ENCODE results near the gene CST7.

Gene CST7

GRCh38 chr20:24950836-24951525, 1.9 kb downstream of the CST7 start:
- no peak for DNase-seq (ENCODE audit: low read depth in 2 of 2)

- no peak for DNase-seq (ENCODE audit: low read depth in 2 of 2)
These were observed 2.5 kb downstream of the CST7 start for GRCh38 chr20:24951536-24952083.

- no peak for DNase-seq (ENCODE audit: low read depth in 2 of 2)
These were observed 3.5 kb downstream of the CST7 start for GRCh38 chr20:24952376-24953208.

- no peak for DNase-seq (ENCODE audit: low read depth in 2 of 2)
These were observed 4.1 kb downstream of the CST7 start for GRCh38 chr20:24953209-24953575.

- DNase-seq (ENCODE audit: low read depth in 2 of 2) = no peak
These were observed 4.6 kb downstream of the CST7 start for GRCh38 chr20:24953621-24954133.

GRCh38 chr20:24954151-24954550, 5.1 kb downstream of the CST7 start:
- no peak for DNase-seq (ENCODE audit: low read depth in 2 of 2)

- DNase-seq (ENCODE audit: low read depth in 2 of 2) = no peak
These were observed 5.5 kb downstream of the CST7 start for GRCh38 chr20:24954566-24954965.

GRCh38 chr20:24955045-24955444, 6.0 kb downstream of the CST7 start:
- DNase-seq (ENCODE audit: low read depth in 2 of 2) = no peak

- DNase-seq (ENCODE audit: low read depth in 2 of 2) = no peak
These were observed 7.2 kb downstream of the CST7 start for GRCh38 chr20:24956001-24956841.

GRCh38 chr20:24957326-24958016, 8.4 kb downstream of the CST7 start:
- no peak for DNase-seq (ENCODE audit: low read depth in 2 of 2)

- no peak for DNase-seq (ENCODE audit: low read depth in 2 of 2)
These were observed 9.7 kb downstream of the CST7 start for GRCh38 chr20:24958506-24959385.

- DNase-seq (ENCODE audit: low read depth in 2 of 2) = no peak
These were observed 10.7 kb downstream of the CST7 start for GRCh38 chr20:24959591-24960301.

- no peak for DNase-seq (ENCODE audit: low read depth in 2 of 2)
These were observed 11.3 kb downstream of the CST7 start for GRCh38 chr20:24960302-24960801.

GRCh38 chr20:24960861-24961260, 11.8 kb downstream of the CST7 start:
- DNase-seq (ENCODE audit: low read depth in 2 of 2) = no peak

GRCh38 chr20:24961384-24962181, 12.5 kb downstream of the CST7 start:
- DNase-seq (ENCODE audit: low read depth in 2 of 2) = no peak

GRCh38 chr20:24962182-24962492, 13.1 kb downstream of the CST7 start:
- no peak for DNase-seq (ENCODE audit: low read depth in 2 of 2)

- no peak for DNase-seq (ENCODE audit: low read depth in 2 of 2)
These were observed 13.4 kb downstream of the CST7 start for GRCh38 chr20:24962510-24962909.

- no peak for DNase-seq (ENCODE audit: low read depth in 2 of 2)
These were observed 14.8 kb downstream of the CST7 start for GRCh38 chr20:24963672-24964505.
